Mesodermal cell (in vitro differentiated cells): ENCODE data around the gene EFCAB6.

ENCODE experiments used
- H3K27ac ChIP-seq: 2 replicates; pipeline ENCODE4 v1.7.0; 2013; ENCODE audit warnings: mild to moderate bottlenecking, low read depth, low read length, moderate library complexity; ENCODE audit not compliant: severe bottlenecking
- H3K36me3 ChIP-seq: 2 replicates; pipeline ENCODE4 v1.7.1; 2013; ENCODE audit warnings: mild to moderate bottlenecking, low read length, moderate library complexity; ENCODE audit not compliant: control insufficient read depth, insufficient read depth
- H3K4me1 ChIP-seq: one replicate; pipeline ENCODE4 v1.7.1; 2013; ENCODE audit warnings: mild to moderate bottlenecking, low read length; ENCODE audit not compliant: insufficient read depth, control insufficient read depth, poor library complexity, severe bottlenecking
- H3K4me3 ChIP-seq: 2 replicates; pipeline ENCODE4 v1.7.0; 2013; ENCODE audit warnings: low read length, control low read depth, mild to moderate bottlenecking; ENCODE audit not compliant: insufficient read depth, poor library complexity, severe bottlenecking; ENCODE audit errors: extremely low read depth
- H3K9me3 ChIP-seq: 2 replicates; pipeline ENCODE4 v1.7.1; 2013; ENCODE audit warnings: mild to moderate bottlenecking, low read length, moderate library complexity; ENCODE audit not compliant: control insufficient read depth
- WGBS, 2 experiments: methylation state at CpG; one replicate each; pipeline ENCODE4 v1.1.5; 2013; ENCODE audit warnings: missing lambda C conversion rate in 2 of 2; ENCODE audit not compliant: insufficient coverage in 2 of 2; 5-methylcytosine and 5-hydroxymethylcytosine counted together

EFCAB6 gene

DNA sequence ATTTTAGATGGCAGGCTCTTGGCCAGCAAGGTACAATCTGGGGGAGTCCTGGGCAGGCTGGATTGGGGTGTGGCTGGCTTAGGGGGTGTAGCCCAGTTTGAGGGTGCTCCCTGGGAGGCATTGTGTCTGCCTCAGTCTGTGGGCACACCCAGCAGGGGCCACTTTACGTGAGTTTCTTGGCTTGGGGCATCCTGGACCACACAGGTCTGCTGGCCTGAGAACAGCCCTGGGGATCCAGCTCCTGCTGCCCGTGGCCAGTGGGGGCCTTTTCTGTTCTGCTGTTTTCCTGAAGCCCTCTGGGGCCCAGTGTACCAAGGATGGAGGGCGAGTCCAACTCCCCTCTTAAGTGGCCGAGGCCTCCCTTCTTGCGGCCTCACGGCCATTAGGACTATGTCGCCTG lies 328.4 kb downstream of the EFCAB6 start:
- 83 to 84% methylated on average over 6 to 7 of the region's 7 CpGs for WGBS, 2 experiments
- Histone ChIP-seq H3K4me3 (no peak overlapping the region), H3K27ac (no peak overlapping the region), H3K36me3 (no peaks in the 10 kb centered on the region), H3K9me3 (no peaks in the 10 kb centered on the region), H3K4me1 (no peaks in the 10 kb centered on the region)

DNA sequence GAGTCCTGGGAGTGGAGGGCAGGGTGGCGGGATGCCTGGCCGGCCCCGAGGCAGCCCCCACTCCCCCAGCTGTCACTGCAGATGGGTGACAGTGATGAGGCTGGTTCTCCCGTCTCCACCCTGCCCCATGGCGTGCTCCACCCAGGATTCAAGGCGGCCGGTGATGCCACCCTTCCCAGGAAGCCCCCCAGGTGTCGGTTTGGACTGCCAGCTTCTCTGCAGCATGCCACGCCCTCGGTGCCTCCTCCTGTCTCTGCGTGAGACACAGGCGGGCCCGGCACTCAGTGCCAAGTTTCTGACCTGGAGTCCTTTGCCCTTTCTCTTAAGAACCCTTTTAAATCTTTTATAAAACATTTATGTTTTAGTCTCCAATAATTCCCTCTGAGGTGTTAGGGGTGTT lies 328.8 kb downstream of the EFCAB6 start:
- no peak overlapping the region for H3K27ac ChIP-seq
- H3K9me3 ChIP-seq: no peaks in the 10 kb centered on the region
- no peaks in the 10 kb centered on the region for H3K36me3 ChIP-seq
- no peak overlapping the region for H3K4me3 ChIP-seq
- 90 to 96% methylated on average over 13 of the region's 13 CpGs for WGBS, 2 experiments
- no peaks in the 10 kb centered on the region for H3K4me1 ChIP-seq

DNA sequence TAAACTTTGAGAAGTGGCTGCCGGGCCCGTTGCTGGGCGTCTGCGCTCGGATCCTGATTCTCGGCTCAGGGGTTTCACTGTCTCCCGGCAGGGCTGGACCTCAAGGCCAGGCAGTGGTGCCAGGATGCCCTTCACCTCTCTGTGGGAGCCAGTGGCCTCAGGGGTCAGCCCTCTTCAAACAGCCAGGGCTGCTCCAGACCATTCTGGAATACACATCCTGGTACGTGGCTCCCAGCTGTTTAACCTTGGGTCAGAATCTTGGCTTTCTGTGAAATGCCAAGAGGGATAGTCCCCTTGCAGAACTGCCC lies 329.8 kb downstream of the EFCAB6 start:
- Histone ChIP-seq H3K4me1 (no peaks in the 10 kb centered on the region), H3K27ac (no peak overlapping the region), H3K4me3 (no peak overlapping the region), H3K36me3 (no peaks in the 10 kb centered on the region), H3K9me3 (no peaks in the 10 kb centered on the region)
- WGBS, 2 experiments: 64 to 75% methylated on average over 8 of the region's 8 CpGs

DNA sequence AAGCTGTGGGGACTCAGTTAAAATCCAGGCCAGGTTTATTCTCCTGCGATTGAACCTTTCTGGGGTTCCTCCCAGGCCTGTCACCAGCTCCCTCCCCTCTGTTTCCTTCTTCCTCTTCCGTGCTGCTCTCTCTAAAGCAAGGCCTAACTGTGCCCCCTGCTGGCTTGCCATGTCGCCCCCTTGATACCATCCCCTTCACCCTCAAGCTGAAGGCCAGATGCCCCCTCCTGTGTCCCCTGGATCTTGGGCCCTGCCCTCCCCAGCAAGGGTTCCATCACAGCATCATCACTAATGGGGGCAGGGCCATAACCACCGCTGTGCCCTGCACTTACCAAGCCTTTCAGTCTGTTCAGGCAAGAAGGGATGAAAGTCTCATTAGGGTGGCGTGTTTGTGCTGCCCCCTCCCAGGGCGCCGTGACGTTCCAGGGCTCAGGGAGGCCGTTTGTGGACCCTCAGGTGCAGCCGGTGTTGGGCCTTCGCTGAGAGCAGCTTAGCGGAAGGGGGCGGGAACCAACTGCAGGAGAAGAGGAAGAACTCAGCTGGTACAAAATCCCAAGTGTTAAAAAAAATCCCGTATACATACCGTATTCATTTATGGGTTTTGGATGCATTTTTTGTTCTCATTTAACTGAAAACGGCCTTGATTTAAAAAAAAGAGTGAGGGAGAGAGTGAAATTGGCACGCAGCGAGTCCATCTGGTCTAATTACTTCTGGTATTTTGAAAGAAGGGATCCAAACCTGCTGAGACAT lies 330.4 kb downstream of the EFCAB6 start:
- 57 to 59% methylated on average over 16 of the region's 18 CpGs for WGBS, 2 experiments
- H3K4me3 ChIP-seq: no peak overlapping the region
- no peak overlapping the region for H3K27ac ChIP-seq
- H3K36me3 ChIP-seq: no peaks in the 10 kb centered on the region
- H3K9me3 ChIP-seq: no peaks in the 10 kb centered on the region
- H3K4me1 ChIP-seq: no peaks in the 10 kb centered on the region

DNA sequence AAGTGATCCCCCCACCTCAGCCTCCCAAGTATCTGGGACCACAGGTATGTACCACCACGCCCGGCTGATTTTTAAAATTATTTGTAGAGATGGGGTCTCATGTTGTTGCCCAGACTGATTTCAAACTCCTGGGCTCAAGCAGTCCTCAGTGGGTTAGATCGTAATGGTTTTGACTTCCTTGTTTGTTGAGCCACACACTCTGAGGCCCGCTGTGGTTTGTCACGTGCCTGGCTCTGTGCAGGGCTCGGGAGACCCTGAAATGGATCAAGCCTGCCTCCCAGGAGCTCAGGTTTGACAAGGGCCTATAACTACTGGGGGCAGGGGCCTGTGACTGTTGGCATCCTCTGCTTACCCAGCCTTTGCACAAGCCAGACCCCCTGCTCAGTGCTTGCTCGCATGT lies 332.1 kb downstream of the EFCAB6 start:
- H3K4me3 ChIP-seq: no peak overlapping the region
- no peak overlapping the region for H3K27ac ChIP-seq
- no peaks in the 10 kb centered on the region for H3K9me3 ChIP-seq
- 78 to 80% methylated on average over 5 to 6 of the region's 7 CpGs for WGBS, 2 experiments
- no peaks in the 10 kb centered on the region for H3K4me1 ChIP-seq
- H3K36me3 ChIP-seq: no peaks in the 10 kb centered on the region

DNA sequence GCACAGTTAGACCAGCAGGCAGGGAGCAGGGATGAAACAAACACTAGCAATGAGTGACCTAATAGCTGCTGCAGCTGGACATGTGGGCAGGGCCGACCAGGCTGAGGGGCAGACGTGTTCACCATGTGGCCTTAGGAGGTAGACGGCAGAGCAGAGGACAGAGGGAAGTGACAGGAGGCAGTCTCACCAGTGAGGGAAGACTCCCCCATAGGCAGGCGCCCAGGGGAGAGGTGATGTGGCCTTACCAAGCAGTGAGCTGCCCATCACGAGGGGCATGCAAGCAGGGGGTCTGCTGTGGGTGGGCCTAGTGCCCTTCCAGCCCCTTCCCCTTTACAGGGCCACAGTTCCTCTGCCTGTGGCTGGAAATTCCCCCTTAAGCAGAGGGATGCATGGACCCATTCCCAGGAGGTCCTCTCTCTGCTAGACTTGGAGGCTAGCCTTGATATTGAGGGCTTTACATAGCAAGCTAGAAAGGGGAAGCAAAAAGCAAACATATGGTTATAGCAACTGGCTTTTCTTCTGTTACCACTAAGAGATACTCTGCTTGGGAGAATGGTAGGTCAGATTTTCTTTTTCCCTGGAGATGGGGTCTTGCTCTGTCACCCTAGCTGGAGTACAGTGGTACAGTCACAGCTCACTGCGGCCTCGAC lies 332.7 kb downstream of the EFCAB6 start:
- WGBS, 2 experiments: 81 to 89% methylated on average over 5 to 6 of the region's 7 CpGs

More for the DNA sequence above, 332.7 kb downstream of the EFCAB6 start:
- no peak overlapping the region for H3K27ac ChIP-seq
- H3K4me1 ChIP-seq: no peaks in the 10 kb centered on the region
- H3K9me3 ChIP-seq: no peaks in the 10 kb centered on the region
- H3K4me3 ChIP-seq: no peak overlapping the region
- H3K36me3 ChIP-seq: no peaks in the 10 kb centered on the region
